Fibroblast of pulmonary artery (primary cell): ENCODE measurements around the gene FITM1.

ENCODE experiments used
- DNase-seq: peaks from one replicate; pipeline ENCODE4 v3.0.0-alpha.2; 2010; ENCODE audit warnings: low read depth
- H3K4me3 ChIP-seq: replicated peaks from 2 replicates; pipeline ENCODE4 v1.5.1; 2011; ENCODE audit warnings: low read depth, mild to moderate bottlenecking, control low read depth, low read length, moderate library complexity
- TF ChIP-seq, protein P1 (sequence below): IDR thresholded peaks from 2 replicates; pipeline ENCODE4 v1.5.1; 2011; ENCODE audit warnings: mild to moderate bottlenecking, control low read depth, low read length, inconsistent platforms; ENCODE audit errors: missing control alignments

FITM1 gene

DNA sequence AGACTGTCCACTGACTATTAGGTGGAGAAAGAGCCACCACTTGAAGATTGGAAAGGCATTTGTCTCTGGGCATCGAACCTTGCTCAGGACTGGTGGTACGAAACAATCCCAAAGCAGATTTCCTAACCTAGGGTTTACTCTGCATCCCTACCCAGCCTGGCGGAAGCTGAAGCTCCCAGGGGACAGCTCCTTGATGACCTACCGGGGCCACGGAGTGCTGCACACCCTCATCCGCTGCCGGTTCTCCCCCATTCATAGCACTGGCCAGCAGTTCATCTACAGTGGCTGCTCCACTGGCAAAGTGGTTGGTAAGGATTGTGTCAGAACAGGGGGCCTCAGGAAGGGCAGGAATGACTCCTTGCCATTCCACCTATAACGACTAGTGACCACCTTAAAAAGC lies 9.2 kb upstream of the FITM1 start:
- H3K4me3 ChIP-seq: no peak overlapping the region
- TF ChIP-seq, protein P1, sequence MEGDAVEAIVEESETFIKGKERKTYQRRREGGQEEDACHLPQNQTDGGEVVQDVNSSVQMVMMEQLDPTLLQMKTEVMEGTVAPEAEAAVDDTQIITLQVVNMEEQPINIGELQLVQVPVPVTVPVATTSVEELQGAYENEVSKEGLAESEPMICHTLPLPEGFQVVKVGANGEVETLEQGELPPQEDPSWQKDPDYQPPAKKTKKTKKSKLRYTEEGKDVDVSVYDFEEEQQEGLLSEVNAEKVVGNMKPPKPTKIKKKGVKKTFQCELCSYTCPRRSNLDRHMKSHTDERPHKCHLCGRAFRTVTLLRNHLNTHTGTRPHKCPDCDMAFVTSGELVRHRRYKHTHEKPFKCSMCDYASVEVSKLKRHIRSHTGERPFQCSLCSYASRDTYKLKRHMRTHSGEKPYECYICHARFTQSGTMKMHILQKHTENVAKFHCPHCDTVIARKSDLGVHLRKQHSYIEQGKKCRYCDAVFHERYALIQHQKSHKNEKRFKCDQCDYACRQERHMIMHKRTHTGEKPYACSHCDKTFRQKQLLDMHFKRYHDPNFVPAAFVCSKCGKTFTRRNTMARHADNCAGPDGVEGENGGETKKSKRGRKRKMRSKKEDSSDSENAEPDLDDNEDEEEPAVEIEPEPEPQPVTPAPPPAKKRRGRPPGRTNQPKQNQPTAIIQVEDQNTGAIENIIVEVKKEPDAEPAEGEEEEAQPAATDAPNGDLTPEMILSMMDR: no peak
- DNase-seq: no peak

DNA sequence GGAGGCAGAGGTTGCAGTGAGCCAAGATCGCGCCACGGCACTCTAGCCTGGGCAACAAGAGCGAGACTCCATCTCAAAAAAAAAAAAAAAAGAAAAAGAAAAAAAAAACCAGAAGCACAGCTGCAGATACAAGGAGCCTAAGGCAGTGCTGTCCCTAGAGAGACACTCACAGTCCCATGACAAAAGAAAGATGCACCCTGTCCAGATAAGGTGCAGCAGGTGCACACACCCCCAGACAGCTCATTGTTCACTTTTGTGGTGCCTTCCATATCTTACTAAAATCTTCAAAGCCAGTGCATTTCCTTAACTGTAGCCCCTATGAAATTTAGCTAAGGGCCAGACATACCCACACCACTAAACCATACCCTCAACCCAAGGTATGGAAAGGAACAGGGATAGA lies 8.0 kb upstream of the FITM1 start:
- no peak overlapping the region for H3K4me3 ChIP-seq
- no peak for DNase-seq
- TF ChIP-seq, protein P1: no peak

DNA sequence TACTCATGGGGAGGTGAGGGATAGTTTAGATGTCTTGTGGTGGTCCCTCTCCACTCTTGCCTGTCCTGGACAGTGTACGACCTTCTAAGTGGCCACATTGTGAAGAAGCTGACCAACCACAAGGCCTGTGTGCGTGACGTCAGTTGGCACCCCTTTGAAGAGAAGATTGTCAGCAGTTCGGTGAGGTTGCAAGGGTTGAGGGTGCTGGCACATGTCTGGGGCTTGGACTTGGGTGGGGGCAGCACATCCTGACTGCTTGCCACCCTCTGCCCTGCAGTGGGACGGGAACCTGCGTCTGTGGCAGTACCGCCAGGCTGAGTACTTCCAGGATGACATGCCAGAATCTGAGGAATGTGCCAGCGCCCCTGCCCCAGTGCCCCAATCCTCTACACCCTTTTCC lies 7.6 kb upstream of the FITM1 start:
- TF ChIP-seq, protein P1: no peak
- H3K4me3 ChIP-seq: no peak overlapping the region
- no peak for DNase-seq

GRCh38 chr14:24123424-24124417 lies 6.7 kb upstream of the FITM1 start:
- no peak overlapping the region for H3K4me3 ChIP-seq
- DNase-seq: no peak
- TF ChIP-seq, protein P1: no peak

DNA sequence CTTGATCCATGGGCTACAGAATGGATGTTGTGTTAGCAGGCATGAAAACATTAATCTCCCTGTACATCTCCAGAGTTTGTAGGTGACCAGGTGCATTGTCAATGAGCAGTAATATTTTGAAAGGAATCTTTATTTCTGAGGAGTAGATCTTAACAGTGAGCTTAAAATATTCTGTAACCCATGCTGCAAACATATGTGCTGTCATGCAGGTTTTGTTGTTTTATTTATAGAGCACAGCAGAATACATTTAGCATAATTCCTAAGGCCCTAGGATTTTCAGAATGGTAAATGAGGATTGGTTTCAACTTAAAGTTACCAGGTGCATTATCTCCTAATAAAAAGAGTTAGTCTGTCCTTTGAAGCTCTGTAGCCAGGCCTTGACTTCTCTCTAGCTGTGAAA lies 3.5 kb upstream of the FITM1 start:
- DNase-seq: no peak
- no peak overlapping the region for H3K4me3 ChIP-seq
- TF ChIP-seq, protein P1: no peak

- TF ChIP-seq, protein P1: no peak
- no peak overlapping the region for H3K4me3 ChIP-seq
- no peak for DNase-seq
Observed at GRCh38 chr14:24127673-24128072, 2.8 kb upstream of the FITM1 start.

GRCh38 chr14:24129410-24129998 lies 955 bp upstream of the FITM1 start:
- no peak for DNase-seq

More at GRCh38 chr14:24129410-24129998, 955 bp upstream of the FITM1 start:
- no peak overlapping the region for H3K4me3 ChIP-seq
- TF ChIP-seq, protein P1: no peak
